SJSA1 (cell line): ENCODE results near the gene C9orf57. TPM values are rescaled to one million over a fixed set of nuclear protein-coding genes. Genes with fewer than 3 reads are reported as not detected.
"Not testable (repeated sequence)": the region's sequence is repeated elsewhere in the genome, so short reads cannot be mapped to it uniquely, and the experiment has no call there.

Experiments used
- DNase-seq, 2 experiments: peaks; one replicate each; pipeline ENCODE4 v3.0.0-alpha.2; 2015 to 2020; ENCODE audit warnings: low spot score in 2 of 2, low read depth in 1 of 2
- H3K27ac ChIP-seq: fragments of 250-450 bp; sonication (Bioruptor Pico); 2 replicates; pipeline ENCODE4 v1.5.1; 2020; ENCODE audit warnings: mild to moderate bottlenecking, moderate library complexity
- H3K27me3 ChIP-seq: fragments of 250-450 bp; sonication (Bioruptor Pico); replicated peaks from 2 replicates; pipeline ENCODE4 v1.5.1; 2020; ENCODE audit warnings: mild to moderate bottlenecking, moderate library complexity
- H3K36me3 ChIP-seq: fragments of 250-450 bp; sonication (Bioruptor Pico); 2 replicates; pipeline ENCODE4 v1.5.1; 2020; ENCODE audit warnings: mild to moderate bottlenecking
- H3K4me1 ChIP-seq: fragments of 250-450 bp; sonication (Bioruptor Pico); replicated peaks from 2 replicates; pipeline ENCODE4 v1.6.1; 2021; ENCODE audit warnings: mild to moderate bottlenecking
- H3K4me3 ChIP-seq: fragments of 250-450 bp; sonication (Bioruptor Pico); 2 replicates; pipeline ENCODE4 v1.5.1; 2020; ENCODE audit warnings: mild to moderate bottlenecking
- H3K9me3 ChIP-seq: fragments of 250-450 bp; sonication (Bioruptor Pico); replicated peaks from 2 replicates; pipeline ENCODE4 v1.5.1; 2020; ENCODE audit warnings: mild to moderate bottlenecking
- total RNA-seq: library from RNA; depleted of rRNA; stranded (reverse); fragments of >200 nt; shearing (Covaris generic); gene quantifications from 2 replicates; pipeline ENCODE4 v1.2.3, GENCODE V29; 2014

C9orf57 gene
- total RNA-seq, 1 experiment from 2014 or later, result not detected

GRCh38 chr9:72041775-72042194, 18.6 kb downstream of the C9orf57 start:
- Histone ChIP-seq H3K27me3 (no peaks in the 10 kb centered on the region), H3K36me3 (no peaks in the 10 kb centered on the region)
- DNase-seq, result no peak

GRCh38 chr9:72041369-72041768, 19.0 kb downstream of the C9orf57 start:
- Histone ChIP-seq H3K27me3 (no peaks in the 10 kb centered on the region), H3K4me3 (no peak overlapping the region), H3K4me1 (no peaks in the 10 kb centered on the region), H3K27ac (no peak overlapping the region), H3K36me3 (no peaks in the 10 kb centered on the region), H3K9me3 (no peaks in the 10 kb centered on the region)
- no peak for DNase-seq

More at GRCh38 chr9:72041775-72042194, 18.6 kb downstream of the C9orf57 start:
- Histone ChIP-seq H3K27ac (no peak overlapping the region), H3K9me3 (no peaks in the 10 kb centered on the region), H3K4me1 (no peaks in the 10 kb centered on the region), H3K4me3 (no peak overlapping the region)

GRCh38 chr9:72039532-72039931, 20.9 kb downstream of the C9orf57 start:
- Histone ChIP-seq H3K9me3 (no peaks in the 10 kb centered on the region), H3K27me3 (no peaks in the 10 kb centered on the region), H3K36me3 (no peaks in the 10 kb centered on the region), H3K27ac (no peak overlapping the region), H3K4me1 (no peaks in the 10 kb centered on the region), H3K4me3 (no peak overlapping the region)
- DNase-seq, result no peak

GRCh38 chr9:72038890-72039410, 21.5 kb downstream of the C9orf57 start:
- Histone ChIP-seq H3K36me3 (no peaks in the 10 kb centered on the region), H3K4me3 (no peak overlapping the region), H3K4me1 (no peaks in the 10 kb centered on the region), H3K9me3 (no peaks in the 10 kb centered on the region), H3K27me3 (no peaks in the 10 kb centered on the region), H3K27ac (no peak overlapping the region)
- peak; percentile 38 to 59 for DNase-seq

GRCh38 chr9:72038408-72038807, 22.0 kb downstream of the C9orf57 start:
- Histone ChIP-seq H3K4me3 (no peak overlapping the region), H3K36me3 (no peaks in the 10 kb centered on the region), H3K4me1 (no peaks in the 10 kb centered on the region), H3K27me3 (no peaks in the 10 kb centered on the region), H3K9me3 (no peaks in the 10 kb centered on the region), H3K27ac (no peak overlapping the region)
- DNase-seq, result no peak

- no peaks in the 10 kb centered on the region for H3K4me1 ChIP-seq
- no peaks in the 10 kb centered on the region for H3K9me3 ChIP-seq
- no peak for DNase-seq
- H3K36me3 ChIP-seq, result no peaks in the 10 kb centered on the region
- H3K27ac ChIP-seq, result no peak overlapping the region
- no peak overlapping the region for H3K4me3 ChIP-seq
- no peaks in the 10 kb centered on the region for H3K27me3 ChIP-seq
Observed at GRCh38 chr9:72037571-72037970, 22.8 kb downstream of the C9orf57 start.

- Histone ChIP-seq H3K27ac (no peak overlapping the region), H3K4me1 (no peaks in the 10 kb centered on the region), H3K4me3 (no peak overlapping the region), H3K9me3 (no peaks in the 10 kb centered on the region), H3K27me3 (no peaks in the 10 kb centered on the region), H3K36me3 (no peaks in the 10 kb centered on the region)
- no peak for DNase-seq
Observed at GRCh38 chr9:72030767-72031166, 29.6 kb downstream of the C9orf57 start.

GRCh38 chr9:72029986-72030385, 30.4 kb downstream of the C9orf57 start:
- no peaks in the 10 kb centered on the region for H3K27me3 ChIP-seq
- H3K9me3 ChIP-seq, result no peaks in the 10 kb centered on the region
- H3K27ac ChIP-seq, result no peak overlapping the region
- DNase-seq, result no peak
- no peak overlapping the region for H3K4me3 ChIP-seq
- no peaks in the 10 kb centered on the region for H3K4me1 ChIP-seq
- no peaks in the 10 kb centered on the region for H3K36me3 ChIP-seq

GRCh38 chr9:72025906-72026305, 34.5 kb downstream of the C9orf57 start:
- H3K9me3 ChIP-seq, result no peaks in the 10 kb centered on the region
- H3K27ac ChIP-seq, result no peak overlapping the region
- no peaks in the 10 kb centered on the region for H3K36me3 ChIP-seq
- H3K4me3 ChIP-seq, result no peak overlapping the region
- H3K27me3 ChIP-seq, result no peaks in the 10 kb centered on the region
- no peak for DNase-seq
- no peaks in the 10 kb centered on the region for H3K4me1 ChIP-seq

GRCh38 chr9:72023596-72023995, 36.8 kb downstream of the C9orf57 start:
- no peak for DNase-seq
- no peaks in the 10 kb centered on the region for H3K36me3 ChIP-seq
- H3K9me3 ChIP-seq, result no peaks in the 10 kb centered on the region
- H3K27me3 ChIP-seq, result no peaks in the 10 kb centered on the region
- no peak overlapping the region for H3K27ac ChIP-seq
- H3K4me3 ChIP-seq, result no peak overlapping the region
- no peaks in the 10 kb centered on the region for H3K4me1 ChIP-seq

- no peaks in the 10 kb centered on the region for H3K9me3 ChIP-seq
- no peak overlapping the region for H3K27ac ChIP-seq
- no peaks in the 10 kb centered on the region for H3K4me1 ChIP-seq
- no peak overlapping the region for H3K4me3 ChIP-seq
- no peak for DNase-seq
- no peaks in the 10 kb centered on the region for H3K36me3 ChIP-seq
- no peaks in the 10 kb centered on the region for H3K27me3 ChIP-seq
Observed at GRCh38 chr9:72022841-72023240, 37.6 kb downstream of the C9orf57 start.

GRCh38 chr9:72013292-72013760, 47.1 kb downstream of the C9orf57 start:
- Histone ChIP-seq H3K9me3 (no peaks in the 10 kb centered on the region), H3K27me3 (no peaks in the 10 kb centered on the region), H3K27ac (no peak overlapping the region), H3K36me3 (no peaks in the 10 kb centered on the region), H3K4me1 (no peaks in the 10 kb centered on the region), H3K4me3 (no peak overlapping the region)
- DNase-seq, result no peak

- H3K27me3 ChIP-seq, result no peaks in the 10 kb centered on the region
- no peak overlapping the region for H3K27ac ChIP-seq
- no peaks in the 10 kb centered on the region for H3K36me3 ChIP-seq
- no peak overlapping the region for H3K4me3 ChIP-seq
- no peaks in the 10 kb centered on the region for H3K4me1 ChIP-seq
- DNase-seq, result no peak
- H3K9me3 ChIP-seq, result no peaks in the 10 kb centered on the region
Observed at GRCh38 chr9:72012646-72013045, 47.8 kb downstream of the C9orf57 start.

GRCh38 chr9:72007726-72008125, 52.7 kb downstream of the C9orf57 start:
- H3K4me1 ChIP-seq, H3K9me3 ChIP-seq, H3K27ac ChIP-seq, H3K36me3 ChIP-seq, H3K4me3 ChIP-seq, H3K27me3 ChIP-seq, DNase-seq: not testable (repeated sequence)

GRCh38 chr9:72006501-72006900, 53.9 kb downstream of the C9orf57 start:
- no peak for DNase-seq
- Histone ChIP-seq H3K27me3 (no peaks in the 10 kb centered on the region), H3K4me1 (no peaks in the 10 kb centered on the region), H3K4me3 (no peak overlapping the region), H3K27ac (no peak overlapping the region), H3K36me3 (no peaks in the 10 kb centered on the region), H3K9me3 (no peaks in the 10 kb centered on the region; the same call in 1 of the 2 replicates)
